HepG2 (cell line): ENCODE data around the gene SPTSSA. TPM values are rescaled to one million over a fixed set of nuclear protein-coding genes. Genes with fewer than 3 reads are reported as not detected.
A peak's percentile ranks its signal among the peaks of the same experiment; 100 is the strongest.

Experiments
- ATAC-seq: fragments of 200-7000 bp; cut with Tn5 transposase; 3 replicates; pipeline ENCODE4 v1.9.1; 2020; ENCODE audit warnings: mild to moderate bottlenecking, moderate library complexity
- BruUV-seq: library from RNA; stranded (reverse); fragments of 400-500 nt; replicated peaks from 2 replicates; lab custom pipeline; 2021; lab: Mats Ljungman, UMichigan
- CTCF ChIA-PET: fragments of 300-600 bp; formaldehyde crosslinking; extraction: SDS; loops from one replicate; lab custom pipeline; 2021; ENCODE audit warnings: low total read pairs, inconsistent platforms, low intra/inter-chr PET ratio; lab: Yijun Ruan, JAX
- POLR2A ChIA-PET: fragments of 350-600 bp; sonication (Branson Sonifier 250); formaldehyde crosslinking; loops from one replicate; lab custom pipeline; 2020; ENCODE audit warnings: antibody characterized with exemption, inconsistent platforms; lab: Yijun Ruan, JAX
- DNase-seq: peaks from one replicate; pipeline ENCODE4 v3.0.0-alpha.2; 2015; ENCODE audit warnings: low spot score
- FAIRE-seq: peaks from 3 replicates; lab custom pipeline; 2011; peaks lifted over from hg19 to GRCh38; lab: Jason Lieb, UNC
- H2AFZ ChIP-seq: one replicate; pipeline ENCODE4 v1.6.1; 2011; ENCODE audit warnings: low read length, inconsistent platforms
- H3K27ac ChIP-seq: fragments of 300-600 bp; 3 replicates; pipeline ENCODE4 v1.8.0; 2011; ENCODE audit warnings: mixed run types, mild to moderate bottlenecking, mixed read lengths, low read length, inconsistent platforms; ENCODE audit not compliant: insufficient read depth; ENCODE audit errors: extremely low read length
- H3K27me3 ChIP-seq, 2 experiments: fragments of 200-600 bp in 1 of 2; 2 replicates in 1 of 2; 3 replicates in 1 of 2; pipeline versions ENCODE4 v1.6.0 to v1.8.0; 2011; ENCODE audit warnings: low read length in 2 of 2, mild to moderate bottlenecking in 2 of 2, moderate library complexity in 2 of 2, inconsistent platforms in 1 of 2; ENCODE audit not compliant: insufficient read depth in 2 of 2, control insufficient read depth in 1 of 2
- H3K36me3 ChIP-seq, 2 experiments: fragments of 200-600 bp in 1 of 2; replicated peaks in 1 of 2; 2 replicates in 1 of 2; 3 replicates in 1 of 2; pipeline versions ENCODE4 v1.5.1 to v1.8.0; 2011; ENCODE audit warnings: low read length in 2 of 2, inconsistent platforms in 1 of 2; ENCODE audit not compliant: insufficient read depth in 2 of 2, control insufficient read depth in 1 of 2
- H3K4me1 ChIP-seq: 2 replicates; pipeline ENCODE4 v1.5.1; 2012; ENCODE audit warnings: low read length, inconsistent platforms; ENCODE audit not compliant: insufficient read depth
- H3K4me2 ChIP-seq: 2 replicates; pipeline ENCODE4 v1.6.0; 2011; ENCODE audit warnings: low read depth, low read length, inconsistent platforms
- H3K4me3 ChIP-seq, 3 experiments: fragments of 200-600 bp in 1 of 3; sonication (generic), shearing (Covaris generic) in 1 of 3; replicated peaks in 1 of 3; 2 replicates each; pipeline ENCODE4 v1.5.1; 2011 to 2016; ENCODE audit warnings: low read length in 3 of 3, inconsistent platforms in 2 of 3, low read depth in 2 of 3, mild to moderate bottlenecking in 2 of 3, control low read depth in 1 of 3, mixed read lengths in 1 of 3; ENCODE audit not compliant: insufficient read depth in 1 of 3
- H3K79me2 ChIP-seq: one replicate; pipeline ENCODE4 v1.6.1; 2011; ENCODE audit warnings: low read length, inconsistent platforms; ENCODE audit not compliant: insufficient read depth
- H3K9ac ChIP-seq: 2 replicates; pipeline ENCODE4 v1.6.0; 2011; ENCODE audit warnings: mild to moderate bottlenecking, low read depth, low read length, inconsistent platforms; ENCODE audit not compliant: insufficient read depth
- H3K9me3 ChIP-seq: 2 replicates; pipeline ENCODE4 v1.5.1; 2012; ENCODE audit warnings: mild to moderate bottlenecking, low read length
- H4K20me1 ChIP-seq: 2 replicates; pipeline ENCODE4 v1.6.0; 2011; ENCODE audit warnings: inconsistent platforms, mild to moderate bottlenecking, low read length, moderate library complexity; ENCODE audit not compliant: insufficient read depth
- ATF7 ChIP-seq, 2 experiments: fragments of 450-650 bp in 1 of 2; sonication (generic) in 1 of 2; formaldehyde crosslinking in 1 of 2; IDR thresholded peaks; 2 replicates each; pipeline versions ENCODE4 v1.4.0 to v1.6.1; 2016 to 2020; ENCODE audit warnings: antibody characterized with exemption in 1 of 2, mild to moderate bottlenecking in 1 of 2, missing genetic modification reagents in 1 of 2
- ATRX ChIP-seq: sonication (generic); formaldehyde crosslinking; IDR thresholded peaks from 2 replicates; pipeline ENCODE4 v1.4.0; 2020; ENCODE audit warnings: missing genetic modification reagents, borderline replicate concordance
- CEBPB ChIP-seq: IDR thresholded peaks from 2 replicates; pipeline ENCODE4 v1.6.1; 2011; ENCODE audit warnings: low read depth, low read length, improper control_type of control experiment, borderline replicate concordance
- CEBPG ChIP-seq: IDR thresholded peaks from 2 replicates; pipeline ENCODE4 v1.6.1; 2016
- KIAA2018 ChIP-seq: sonication (generic); formaldehyde crosslinking; IDR thresholded peaks from 2 replicates; pipeline ENCODE4 v1.5.0; 2020; ENCODE audit warnings: mild to moderate bottlenecking, missing genetic modification reagents, borderline replicate concordance
- MAF1 ChIP-seq: sonication (generic); formaldehyde crosslinking; IDR thresholded peaks from 2 replicates; pipeline ENCODE4 v1.5.0; 2020; ENCODE audit warnings: missing genetic modification reagents, borderline replicate concordance
- PRDM15 ChIP-seq: sonication (generic); formaldehyde crosslinking; IDR thresholded peaks from 2 replicates; pipeline ENCODE4 v1.4.0; 2020; ENCODE audit warnings: missing genetic modification reagents
- SMAD3 ChIP-seq: sonication (generic); formaldehyde crosslinking; IDR thresholded peaks from 2 replicates; pipeline ENCODE4 v1.4.0; 2020; ENCODE audit warnings: missing genetic modification reagents
- TCF7L2 ChIP-seq: IDR thresholded peaks from 2 replicates; pipeline ENCODE4 v1.6.1; 2011; ENCODE audit warnings: mild to moderate bottlenecking, low read depth, low read length, moderate library complexity
- TOE1 ChIP-seq: sonication (generic); formaldehyde crosslinking; IDR thresholded peaks from 2 replicates; pipeline ENCODE4 v1.4.0; 2020; ENCODE audit warnings: mild to moderate bottlenecking, missing genetic modification reagents
- ZFP1 ChIP-seq: IDR thresholded peaks from 2 replicates; pipeline ENCODE4 v1.6.1; 2016
- ZNF230 ChIP-seq: sonication (generic); formaldehyde crosslinking; IDR thresholded peaks from 2 replicates; pipeline ENCODE4 v1.4.0; 2020; ENCODE audit warnings: mild to moderate bottlenecking, missing genetic modification reagents
- ZNF496 ChIP-seq: sonication (generic); formaldehyde crosslinking; IDR thresholded peaks from 2 replicates; pipeline ENCODE4 v1.8.1; 2023; ENCODE audit warnings: mild to moderate bottlenecking, moderate library complexity, missing genetic modification reagents; ENCODE audit not compliant: insufficient replicate concordance
- WGBS: methylation state at CpG from one replicate; pipeline ENCODE4 v1.1.6; 2017; ENCODE audit warnings: low lambda C conversion rate; 5-methylcytosine and 5-hydroxymethylcytosine counted together
- in situ Hi-C: cut with HindIII; loops from 2 replicates; pipeline ENCODE4 v1.10.0; 2017; ENCODE audit warnings: low pct_unique_long_range_greater_than_20kb; ENCODE audit not compliant: extremely low pct_ligation_motif_present
- intact Hi-C: fragments of 100-400 bp; cut with micrococcal nuclease; formaldehyde crosslinking; loops from one replicate; pipeline ENCODE4 v1.10.0; 2022; ENCODE audit not compliant: unreplicated experiment
- polyA plus RNA-seq, 8 experiments: library from polyadenylated mRNA; depleted of rRNA in 3 of 8; stranded (reverse) in 7 of 8; unstranded in 1 of 8; fragments of >200 nt; fragmentation: Illumina TruSeq in 4 of 8; extraction: Trizol in 4 of 8; gene quantifications; 2 replicates each; pipeline versions ENCODE4 v1.2.1 to v1.2.3, GENCODE V29; 2011 to 2016; ENCODE audit warnings: low read depth in 4 of 8, missing spikeins in 1 of 8, mixed read lengths in 1 of 8; ENCODE audit not compliant: insufficient read depth in 1 of 8
- total RNA-seq, 5 experiments: library from RNA; depleted of rRNA; stranded (reverse); fragments of >200 nt; fragmentation: Illumina TruSeq; extraction: Trizol; gene quantifications; 2 replicates each; pipeline ENCODE4 v1.2.3, GENCODE V29; 2016; ENCODE audit warnings: low read depth in 1 of 5

SPTSSA gene
- total and polyA plus RNA-seq, 2 of the 13 experiments (the other 11 are each of a cell fraction or from before 2014, with no cell fraction given): 19.1 to 86.1 TPM

GRCh38 chr14:34460295-34460694, 1.7 kb downstream of the SPTSSA start:
- Histone ChIP-seq H3K4me2 (peak overlapping the region; percentile 83), H2AFZ (no peak overlapping the region), H3K36me3 (peaks cover 4 to 17% of the 10 kb centered on the region in 2 experiments; a peak in 3 of 5 replicates), H3K4me1 (peaks cover 60% of the 10 kb centered on the region), H3K27ac (peak overlapping the region; percentile 77), H3K9ac (peak overlapping the region; percentile 75), H3K9me3 (no peaks in the 10 kb centered on the region), H3K27me3 (no peaks in the 10 kb centered on the region; a peak in 1 of 5 replicates), H3K79me2 (peaks cover 54% of the 10 kb centered on the region), H3K4me3 (peak overlapping the region; percentile 68 to 94 (median 73); a peak in 5 of 6 replicates), H4K20me1 (peaks cover 36% of the 10 kb centered on the region)
- no TSS peak for BruUV-seq
- no peak for FAIRE-seq
- POLR2A ChIA-PET: interaction anchor here (0.9 to 5.9 kb wide), 13 partner anchors 9 to 522 kb away, joined by 3 to 65 read pairs (median 5); partner anchors contain the start of genes SNX6 and SRP54
- intact Hi-C loops: loop anchor here (2.0 to 10.0 kb wide), 4 partner anchors 77 to 525 kb away; partner anchors contain the start of genes EAPP and SRP54
- in situ Hi-C loops: loop anchor here (5.0 to 25.0 kb wide), 2 partner anchors 37 to 423 kb away; no protein-coding TSS in a partner anchor
- WGBS: 79% methylated on average over 1 of the region's 1 CpG
- no peak for DNase-seq
- CTCF ChIA-PET: interaction anchor here (2.2 kb wide), 1 partner anchor 38 kb away, joined by 9 read pairs; no protein-coding TSS in a partner anchor
- ATAC-seq: no peak
- TF ChIP-seq CEBPG (CRISPR knock-in tag) (0 out of 2 replicates have a peak, but pooled peaks have one; percentile 37), SMAD3 (CRISPR knock-in tag) (no peak), CEBPB (peak; percentile 79; the same call in 1 of the 2 replicates), TOE1 (CRISPR knock-in tag) (no peak), ZNF496 (CRISPR knock-in tag) (no peak), PRDM15 (CRISPR knock-in tag) (no peak), TCF7L2 (0 out of 2 replicates have a peak, but pooled peaks have one; percentile 23), ZFP1 (CRISPR knock-in tag) (no peak), KIAA2018 (CRISPR knock-in tag) (no peak), MAF1 (no peak), ATF7 (IDR thresholded peaks at IDR 0.05) (no peak), ATF7 (CRISPR knock-in tag; IDR thresholded peaks at IDR 0.05) (no peak), ZNF230 (CRISPR knock-in tag) (no peak), ATRX (CRISPR knock-in tag) (no peak)
